ENCODE data around the gene MRPS18B. TPM values are rescaled to one million over a fixed set of nuclear protein-coding genes. Genes with fewer than 3 reads are reported as not detected.

The MRPS18B gene
- total RNA-seq, 2 donors from 2014 or later = 23.6 to 27.3 TPM

GRCh38 chr6:30615219-30615957, 2.3 kb upstream of the MRPS18B start:
- Histone ChIP-seq H3K36me3 (peaks cover 5% of the 10 kb centered on the region), H3K27me3 (replicated peaks; ENCODE audit: insufficient read depth) (no peaks in the 10 kb centered on the region), H3K4me1 (ENCODE audit: control insufficient read depth in 1 of 2, low read depth in 2 of 2) (peaks cover 31 to 53% of the 10 kb centered on the region in 2 donors), H3K4me3 (peak overlapping the region; percentile 76), H3K9me3 (no peaks in the 10 kb centered on the region), H3K27ac (peak overlapping the region; percentile 91 to 94)
- TF ChIP-seq, protein P1, sequence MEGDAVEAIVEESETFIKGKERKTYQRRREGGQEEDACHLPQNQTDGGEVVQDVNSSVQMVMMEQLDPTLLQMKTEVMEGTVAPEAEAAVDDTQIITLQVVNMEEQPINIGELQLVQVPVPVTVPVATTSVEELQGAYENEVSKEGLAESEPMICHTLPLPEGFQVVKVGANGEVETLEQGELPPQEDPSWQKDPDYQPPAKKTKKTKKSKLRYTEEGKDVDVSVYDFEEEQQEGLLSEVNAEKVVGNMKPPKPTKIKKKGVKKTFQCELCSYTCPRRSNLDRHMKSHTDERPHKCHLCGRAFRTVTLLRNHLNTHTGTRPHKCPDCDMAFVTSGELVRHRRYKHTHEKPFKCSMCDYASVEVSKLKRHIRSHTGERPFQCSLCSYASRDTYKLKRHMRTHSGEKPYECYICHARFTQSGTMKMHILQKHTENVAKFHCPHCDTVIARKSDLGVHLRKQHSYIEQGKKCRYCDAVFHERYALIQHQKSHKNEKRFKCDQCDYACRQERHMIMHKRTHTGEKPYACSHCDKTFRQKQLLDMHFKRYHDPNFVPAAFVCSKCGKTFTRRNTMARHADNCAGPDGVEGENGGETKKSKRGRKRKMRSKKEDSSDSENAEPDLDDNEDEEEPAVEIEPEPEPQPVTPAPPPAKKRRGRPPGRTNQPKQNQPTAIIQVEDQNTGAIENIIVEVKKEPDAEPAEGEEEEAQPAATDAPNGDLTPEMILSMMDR (IDR thresholded peaks at IDR 0.05) = no peak
- ATAC-seq (ENCODE audit: insufficient number of reproducible peaks, low FRiP score, low read depth) (no peak), DNase-seq (ENCODE audit: low spot score) (no peak)

GRCh38 chr6:30615958-30616810, 1.5 kb upstream of the MRPS18B start:
- H3K27me3 ChIP-seq (replicated peaks; ENCODE audit: insufficient read depth) = no peaks in the 10 kb centered on the region
- ATAC-seq (ENCODE audit: insufficient number of reproducible peaks, low FRiP score, low read depth) = no peak
- H3K9me3 ChIP-seq = no peaks in the 10 kb centered on the region
- H3K36me3 ChIP-seq = peaks cover 5% of the 10 kb centered on the region
- H3K4me3 ChIP-seq = peak overlapping the region; percentile 76
- H3K27ac ChIP-seq = peak overlapping the region; percentile 91 to 94
- TF ChIP-seq, protein P1 (IDR thresholded peaks at IDR 0.05) = no peak
- peaks cover 31 to 46% of the 10 kb centered on the region in 2 donors for H3K4me1 ChIP-seq (ENCODE audit: control insufficient read depth in 1 of 2, low read depth in 2 of 2)
- no peak for DNase-seq (ENCODE audit: low spot score)

- TF ChIP-seq, protein P1 (IDR thresholded peaks at IDR 0.05) = no peak
- Histone ChIP-seq H3K36me3 (peaks cover 9% of the 10 kb centered on the region), H3K27ac (peak within 1 kb of the TSS; percentile 93 to 94), H3K27me3 (replicated peaks; ENCODE audit: insufficient read depth) (no peaks in the 10 kb centered on the region), H3K9me3 (no peaks in the 10 kb centered on the region), H3K4me1 (ENCODE audit: control insufficient read depth in 1 of 2, low read depth in 2 of 2) (peaks cover 29 to 39% of the 10 kb centered on the region in 2 donors), H3K4me3 (peak within 1 kb of the TSS; percentile 79)
- DNase-seq (ENCODE audit: low spot score) (peak; percentile 97), ATAC-seq (ENCODE audit: insufficient number of reproducible peaks, low FRiP score, low read depth) (peak; percentile 87)
Measured at GRCh38 chr6:30616811-30617564, 652 bp upstream of the MRPS18B start, which contains the start of gene PPP1R10. Gene PPP1R10 (minus strand): TSS chr6:30617243. CDS start chr6:30609944, 7,299 bp downstream.

DNA sequence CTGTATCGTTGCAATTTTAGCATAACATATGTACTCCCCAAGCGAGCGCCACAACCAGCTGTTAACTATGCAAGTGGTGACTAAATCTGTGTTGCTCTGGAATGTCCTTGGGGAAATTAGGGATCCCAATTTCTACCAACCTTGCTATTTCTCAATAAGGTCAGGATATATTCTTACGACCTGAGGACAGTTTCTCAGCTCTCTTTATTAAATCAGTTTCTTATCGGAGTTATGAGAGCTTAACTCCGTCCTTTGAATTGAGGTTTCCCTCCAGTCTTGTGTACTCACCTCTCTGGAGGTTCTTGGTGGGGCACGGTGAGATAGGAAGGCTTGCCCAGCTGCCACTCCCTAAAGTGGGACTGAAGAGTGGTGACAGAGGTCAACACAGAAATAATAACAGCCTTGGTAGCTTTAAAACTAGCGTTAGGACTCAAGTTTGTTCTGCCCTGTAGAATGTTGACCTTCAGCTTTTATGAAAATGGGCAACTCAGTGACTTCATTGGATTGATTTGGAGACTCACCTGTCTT, 694 bp downstream of the MRPS18B start:
- Histone ChIP-seq H3K4me1 (ENCODE audit: control insufficient read depth in 1 of 2, low read depth in 2 of 2) (peaks cover 21 to 25% of the 10 kb centered on the region in 2 donors), H3K27me3 (replicated peaks; ENCODE audit: insufficient read depth) (no peaks in the 10 kb centered on the region), H3K4me3 (peak overlapping the region; percentile 79), H3K36me3 (peaks cover 16% of the 10 kb centered on the region), H3K9me3 (no peaks in the 10 kb centered on the region), H3K27ac (peak overlapping the region; percentile 93 to 94)
- no peak for DNase-seq (ENCODE audit: low spot score)
- TF ChIP-seq, protein P1 (IDR thresholded peaks at IDR 0.05) = no peak
- ATAC-seq (ENCODE audit: insufficient number of reproducible peaks, low FRiP score, low read depth) = no peak

Data from thoracic aorta (tissue), 2 donors.